ENCODE measurements around the gene ARPC5.
A peak's percentile ranks its signal among the peaks of the same experiment; 100 is the strongest.
"Not testable (repeated sequence)": the region's sequence is repeated elsewhere in the genome, so short reads cannot be mapped to it uniquely, and the experiment has no call there.

Gene ARPC5

GRCh38 chr1:183635606-183636333 lies at the start of gene ARPC5:
Gene ARPC5 (minus strand): TSS chr1:183635783. CDS start chr1:183635659, 124 bp downstream.
- DNase-seq (ENCODE audit: low read depth): peak; percentile 97
- TF ChIP-seq MYC (IDR thresholded peaks at IDR 0.05; ENCODE audit: low read depth, low read length) (no peak), POLR2A (IDR thresholded peaks at IDR 0.05; ENCODE audit: extremely low read depth, insufficient read length) (peak; percentile 79), CTCF (IDR thresholded peaks at IDR 0.05; ENCODE audit: low read depth, low read length) (no peak), MAX (IDR thresholded peaks at IDR 0.05; ENCODE audit: low read depth, low read length) (peak; percentile 67; the same call in 1 of the 2 replicates)
- peak within 1 kb of the TSS; percentile 76 for H3K4me3 ChIP-seq (ENCODE audit: low read depth, low read length)

GRCh38 chr1:183685112-183685713 lies 49.6 kb upstream of the ARPC5 start:
- no peak overlapping the region for H3K4me3 ChIP-seq (ENCODE audit: low read depth, low read length)
- TF ChIP-seq CTCF (IDR thresholded peaks at IDR 0.05; ENCODE audit: low read depth, low read length) (peak; percentile 54), MAX (IDR thresholded peaks at IDR 0.05; ENCODE audit: low read depth, low read length) (no peak)
- peak; percentile 57 for DNase-seq (ENCODE audit: low read depth)

- H3K4me3 ChIP-seq (ENCODE audit: low read depth, low read length); DNase-seq (ENCODE audit: low read depth): not testable (repeated sequence)
Measured at GRCh38 chr1:183679363-183679762, 43.8 kb upstream of the ARPC5 start.

- no peak overlapping the region for H3K4me3 ChIP-seq (ENCODE audit: low read depth, low read length)
- no peak for TF ChIP-seq MYC (IDR thresholded peaks at IDR 0.05; ENCODE audit: low read depth, low read length)
- no peak for TF ChIP-seq POLR2A (IDR thresholded peaks at IDR 0.05; ENCODE audit: extremely low read depth, insufficient read length)
- TF ChIP-seq MAX (IDR thresholded peaks at IDR 0.05; ENCODE audit: low read depth, low read length): no peak
- TF ChIP-seq CTCF (IDR thresholded peaks at IDR 0.05; ENCODE audit: low read depth, low read length): no peak
- no peak for DNase-seq (ENCODE audit: low read depth)
Measured at GRCh38 chr1:183678819-183679218, 43.2 kb upstream of the ARPC5 start.

GRCh38 chr1:183676586-183677189 lies 41.1 kb upstream of the ARPC5 start:
- TF ChIP-seq MYC (IDR thresholded peaks at IDR 0.05; ENCODE audit: low read depth, low read length) (no peak), POLR2A (IDR thresholded peaks at IDR 0.05; ENCODE audit: extremely low read depth, insufficient read length) (no peak), MAX (IDR thresholded peaks at IDR 0.05; ENCODE audit: low read depth, low read length) (no peak), CTCF (IDR thresholded peaks at IDR 0.05; ENCODE audit: low read depth, low read length) (no peak)
- no peak for DNase-seq (ENCODE audit: low read depth)
- no peak overlapping the region for H3K4me3 ChIP-seq (ENCODE audit: low read depth, low read length)

GRCh38 chr1:183675883-183676585 lies 40.5 kb upstream of the ARPC5 start:
- no peak for DNase-seq (ENCODE audit: low read depth)
- H3K4me3 ChIP-seq (ENCODE audit: low read depth, low read length): no peak overlapping the region
- TF ChIP-seq POLR2A (IDR thresholded peaks at IDR 0.05; ENCODE audit: extremely low read depth, insufficient read length): no peak
- TF ChIP-seq MAX (IDR thresholded peaks at IDR 0.05; ENCODE audit: low read depth, low read length): no peak
- TF ChIP-seq MYC (IDR thresholded peaks at IDR 0.05; ENCODE audit: low read depth, low read length): no peak
